Erythroblast (primary cell): ENCODE results near the gene SGCE.

Source experiments
- DNase-seq, 2 experiments: peaks; one replicate each; lab custom pipeline; 2025; lab: John Stamatoyannopoulos, UW
- GATA1 ChIP-seq: IDR thresholded peaks from 2 replicates; pipeline ENCODE4 v1.6.1; 2011; ENCODE audit warnings: low read depth, mild to moderate bottlenecking, control low read depth, low read length, moderate library complexity
- POLR2A ChIP-seq: IDR thresholded peaks from 2 replicates; pipeline ENCODE4 v1.6.1; 2011; ENCODE audit warnings: mild to moderate bottlenecking, low read length

SGCE gene

GRCh38 chr7:94584113-94584512 is 71.8 kb downstream of the SGCE start:
- TF ChIP-seq POLR2A (no peak), GATA1 (no peak)
- peak in 1 of 2 experiments; percentile 3 for DNase-seq

- DNase-seq = no peak
- TF ChIP-seq GATA1 (no peak), POLR2A (no peak)
Observed at GRCh38 chr7:94580601-94581000, 75.3 kb downstream of the SGCE start.

- no peak for DNase-seq
- TF ChIP-seq GATA1 = no peak
- TF ChIP-seq POLR2A = no peak
Observed at GRCh38 chr7:94579470-94579869, 76.5 kb downstream of the SGCE start.

DNA sequence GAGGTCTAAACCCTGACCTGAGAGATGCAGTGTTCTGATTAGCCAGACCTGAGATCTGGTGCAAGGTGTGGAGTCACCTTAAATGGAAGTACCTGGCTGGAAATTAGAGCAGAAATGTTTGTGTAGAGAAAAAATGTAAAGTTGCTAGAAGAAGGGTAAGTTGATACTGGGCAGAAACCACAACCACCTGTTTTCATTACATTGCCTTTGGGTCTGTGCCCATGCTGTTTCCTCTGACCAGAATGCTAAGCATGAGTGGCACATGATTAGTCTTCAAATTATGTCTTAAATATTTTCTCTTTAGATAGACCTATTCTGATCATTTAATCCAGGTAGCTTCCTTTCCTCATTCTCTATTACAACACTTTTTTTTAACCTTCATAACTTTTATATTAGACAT is 77.3 kb downstream of the SGCE start:
- no peak for DNase-seq

GRCh38 chr7:94577357-94577756 is 78.6 kb downstream of the SGCE start:
- TF ChIP-seq GATA1 = no peak
- no peak for TF ChIP-seq POLR2A

More for the DNA sequence above, 77.3 kb downstream of the SGCE start:
- no peak for TF ChIP-seq POLR2A
- no peak for TF ChIP-seq GATA1

DNA sequence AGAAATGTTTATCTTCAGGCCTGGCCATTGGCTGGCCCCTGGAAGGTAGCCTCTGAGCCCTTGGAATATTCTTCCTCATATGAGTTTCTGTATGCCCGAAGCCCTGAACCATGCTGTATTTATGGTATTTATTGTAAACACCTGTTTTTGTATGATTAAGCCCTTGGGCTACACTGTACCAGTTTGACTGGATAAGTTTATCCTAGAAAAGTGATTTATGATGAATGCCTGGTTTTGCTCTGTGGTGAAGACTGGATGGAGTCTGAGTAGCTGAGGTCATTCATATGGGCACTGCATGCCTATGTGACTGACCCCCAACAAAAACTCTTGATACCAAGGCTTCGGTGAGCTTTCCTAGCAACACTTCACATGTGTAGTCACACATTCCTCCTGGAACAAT is 79.6 kb downstream of the SGCE start:
- no peak for TF ChIP-seq GATA1
- no peak for TF ChIP-seq POLR2A
- DNase-seq = no peak

More at GRCh38 chr7:94577357-94577756, 78.6 kb downstream of the SGCE start:
- DNase-seq = no peak

DNA sequence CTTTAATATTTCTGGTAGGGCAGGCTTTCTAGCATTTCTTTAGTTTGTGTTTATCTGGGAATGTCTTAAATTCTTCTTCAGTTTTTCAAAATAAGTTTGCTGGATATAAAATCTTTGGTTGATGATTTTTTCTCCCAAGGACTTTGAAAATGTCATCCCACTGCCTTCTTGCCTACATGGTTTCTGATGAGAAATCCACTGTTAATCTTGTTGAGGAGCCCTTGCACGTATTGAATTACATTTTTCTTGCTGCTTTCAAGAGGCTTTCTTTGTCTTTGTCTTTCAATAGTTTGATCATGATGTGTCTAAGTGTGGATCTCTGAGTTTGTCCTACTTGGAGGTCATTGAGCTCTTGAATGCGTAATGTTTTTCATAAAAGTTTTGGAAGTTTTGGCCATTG is 80.3 kb downstream of the SGCE start:
- no peak for TF ChIP-seq POLR2A
- no peak for TF ChIP-seq GATA1
- DNase-seq = no peak

GRCh38 chr7:94571816-94572215 is 84.1 kb downstream of the SGCE start:
- DNase-seq = no peak
- TF ChIP-seq GATA1 (no peak), POLR2A (no peak)

GRCh38 chr7:94567396-94567795 is 88.5 kb downstream of the SGCE start:
- no peak for TF ChIP-seq GATA1
- TF ChIP-seq POLR2A = no peak
- DNase-seq = no peak

GRCh38 chr7:94565247-94565894 is 90.6 kb downstream of the SGCE start:
- no peak for DNase-seq
- TF ChIP-seq GATA1 = no peak
- no peak for TF ChIP-seq POLR2A

GRCh38 chr7:94562525-94562924 is 93.4 kb downstream of the SGCE start:
- TF ChIP-seq POLR2A = no peak
- no peak for TF ChIP-seq GATA1

GRCh38 chr7:94561841-94562514 is 94.0 kb downstream of the SGCE start:
- no peak for TF ChIP-seq GATA1
- no peak for TF ChIP-seq POLR2A
- DNase-seq = no peak

More at GRCh38 chr7:94562525-94562924, 93.4 kb downstream of the SGCE start:
- no peak for DNase-seq

DNA sequence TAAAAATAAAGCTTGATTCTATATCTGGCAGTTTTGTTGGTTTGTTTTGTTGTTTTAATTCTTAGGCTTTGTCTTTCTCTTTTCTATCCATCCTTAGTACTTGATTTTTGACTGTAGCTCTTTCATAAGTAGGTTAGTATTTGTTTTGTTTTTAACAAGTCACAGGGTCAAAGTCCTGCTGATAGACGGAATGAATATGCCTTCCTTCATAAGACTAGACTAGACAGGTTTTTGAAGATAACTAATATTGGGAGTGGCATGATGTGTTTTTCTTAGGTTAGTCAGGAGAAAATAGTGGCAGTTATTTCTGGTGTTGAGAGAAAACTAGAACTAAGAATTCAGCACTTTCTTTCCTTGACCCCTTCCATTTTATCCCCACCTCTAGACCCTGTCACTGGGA is 96.0 kb downstream of the SGCE start:
- TF ChIP-seq GATA1 = no peak
- no peak for TF ChIP-seq POLR2A
- no peak for DNase-seq

DNA sequence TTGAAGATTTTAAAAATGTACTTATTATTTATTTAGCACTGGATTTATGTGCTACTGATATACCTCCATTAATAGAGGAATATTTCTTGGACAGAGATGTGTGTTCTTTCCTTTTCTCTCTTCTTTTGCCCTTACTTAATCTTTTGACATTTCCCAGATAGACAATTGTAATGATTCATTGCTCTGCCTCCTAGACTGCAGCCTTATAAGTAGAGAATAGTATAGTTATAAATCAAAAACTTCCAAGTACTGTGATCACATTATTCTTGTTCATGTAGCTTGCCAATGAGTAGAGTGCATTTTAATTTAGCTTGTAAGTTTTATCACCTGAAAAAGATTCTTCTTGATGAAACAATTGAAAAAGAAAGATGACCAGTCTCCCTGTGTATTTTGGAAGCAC is 98.7 kb downstream of the SGCE start:
- TF ChIP-seq GATA1 (no peak), POLR2A (no peak)
- no peak for DNase-seq

DNA sequence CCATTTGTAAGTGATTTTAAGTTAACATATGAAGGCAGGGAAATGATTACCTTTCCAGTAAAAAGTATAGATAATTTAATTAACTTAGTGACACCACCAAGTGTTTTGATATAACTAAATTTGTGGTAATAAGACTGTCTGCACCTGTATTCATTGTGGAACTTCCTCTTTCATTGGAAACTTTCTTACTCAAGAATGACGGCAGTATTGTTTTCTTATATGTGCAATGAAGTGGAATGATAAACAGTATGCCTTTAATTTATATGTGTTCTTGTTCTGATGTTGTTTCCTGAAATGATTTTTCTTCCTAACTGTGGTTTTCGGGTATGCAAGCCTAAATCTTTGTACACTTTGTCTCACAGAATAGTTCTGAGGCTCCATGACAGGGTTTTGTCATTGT is 99.9 kb downstream of the SGCE start:
- no peak for DNase-seq
- no peak for TF ChIP-seq GATA1
- TF ChIP-seq POLR2A = no peak
